GM12878 (cell line): ENCODE measurements around the gene CYB5R3. TPM values are rescaled to one million over a fixed set of nuclear protein-coding genes. Genes with fewer than 3 reads are reported as not detected.
A peak's percentile ranks its signal among the peaks of the same experiment; 100 is the strongest.

Source experiments
- ATAC-seq: fragments of 200-7000 bp; cut with Tn5 transposase; 3 replicates; pipeline ENCODE4 v1.9.1; 2020; ENCODE audit warnings: mild to moderate bottlenecking, moderate library complexity
- BruUV-seq: library from RNA; stranded (reverse); fragments of 400-500 nt; replicated peaks from 2 replicates; lab custom pipeline; 2021; lab: Mats Ljungman, UMichigan
- CTCF ChIA-PET: fragments of 300-600 bp; sonication (Branson Sonifier 250); formaldehyde crosslinking; extraction: SDS; loops from one replicate; lab custom pipeline; 2021; ENCODE audit warnings: inconsistent platforms; lab: Yijun Ruan, JAX
- POLR2A ChIA-PET: fragments of 350-600 bp; formaldehyde crosslinking; extraction: SDS; loops from one replicate; lab custom pipeline; 2021; ENCODE audit warnings: inconsistent platforms; lab: Charles Lee
- RAD21 ChIA-PET: fragments of 300-600 bp; sonication (Branson Sonifier 250); formaldehyde crosslinking; loops from one replicate; lab custom pipeline; 2023; ENCODE audit warnings: antibody characterized with exemption; ENCODE audit not compliant: unreplicated experiment; lab: Charles Lee
- SMC1A ChIA-PET: fragments of 300-600 bp; sonication (Branson Sonifier 250); formaldehyde crosslinking; loops from one replicate; lab custom pipeline; 2023; ENCODE audit not compliant: unreplicated experiment, uncharacterized antibody; lab: Charles Lee
- DNase-seq: peaks from one replicate; pipeline ENCODE4 v3.0.0-alpha.2; 2011; ENCODE audit warnings: low read depth, low spot score
- FAIRE-seq: peaks from 3 replicates; lab custom pipeline; 2011; peaks lifted over from hg19 to GRCh38; lab: Jason Lieb, UNC
- H2AFZ ChIP-seq: 2 replicates; pipeline ENCODE4 v1.6.0; 2011; ENCODE audit warnings: low read depth, low read length, control low read depth; ENCODE audit not compliant: control insufficient read depth
- H3K27ac ChIP-seq: 2 replicates; pipeline ENCODE4 v1.5.1; 2011; ENCODE audit warnings: control low read depth; ENCODE audit not compliant: control insufficient read depth, insufficient read depth
- H3K27me3 ChIP-seq, 2 experiments: replicated peaks in 1 of 2; 2 replicates each; pipeline versions ENCODE4 v1.6.0 to v1.6.1; 2011; ENCODE audit warnings: low read length in 1 of 2; ENCODE audit not compliant: control insufficient read depth in 2 of 2, insufficient read depth in 2 of 2
- H3K36me3 ChIP-seq, 2 experiments: 2 replicates each; pipeline ENCODE4 v1.5.1; 2011; ENCODE audit warnings: low read length in 1 of 2; ENCODE audit not compliant: control insufficient read depth in 2 of 2, insufficient read depth in 2 of 2
- H3K4me1 ChIP-seq: 2 replicates; pipeline ENCODE4 v1.6.1; 2011; ENCODE audit warnings: mild to moderate bottlenecking, low read length, moderate library complexity, mixed read lengths; ENCODE audit not compliant: control insufficient read depth, insufficient read depth
- H3K4me2 ChIP-seq: 2 replicates; pipeline ENCODE4 v1.6.0; 2011; ENCODE audit warnings: control low read depth; ENCODE audit not compliant: control insufficient read depth, insufficient read depth
- H3K4me3 ChIP-seq: fragments of 200-600 bp; sonication (generic); 2 replicates; pipeline ENCODE4 v1.5.1; 2016
- H3K79me2 ChIP-seq: 2 replicates; pipeline ENCODE4 v1.6.0; 2011; ENCODE audit warnings: low read length; ENCODE audit not compliant: control insufficient read depth, insufficient read depth
- H3K9ac ChIP-seq: 2 replicates; pipeline ENCODE4 v1.8.0; 2011; ENCODE audit warnings: low read length, control low read depth, mixed read lengths; ENCODE audit not compliant: control insufficient read depth, insufficient read depth
- H3K9me3 ChIP-seq: replicated peaks from 3 replicates; pipeline ENCODE4 v1.5.1; 2011; ENCODE audit warnings: mild to moderate bottlenecking, low read length; ENCODE audit not compliant: control insufficient read depth, insufficient read depth
- H4K20me1 ChIP-seq: 2 replicates; pipeline ENCODE4 v1.6.0; 2011; ENCODE audit not compliant: control insufficient read depth, insufficient read depth
- CEBPB ChIP-seq, 2 experiments: fragments of 150-350 bp in 1 of 2; IDR thresholded peaks; 2 replicates each; pipeline ENCODE4 v1.6.1; 2012 to 2014; ENCODE audit warnings: low read depth in 2 of 2, low read length in 2 of 2, borderline replicate concordance in 1 of 2, inconsistent platforms in 1 of 2
- CREM ChIP-seq: IDR thresholded peaks from 2 replicates; pipeline ENCODE4 v1.6.1; 2014; ENCODE audit warnings: antibody characterized with exemption, low read depth
- CTCF ChIP-seq, 3 experiments: IDR thresholded peaks in 2 of 3; conservative IDR thresholded peaks in 1 of 3; 2 replicates each; pipeline ENCODE4 v1.5.1; 2011; ENCODE audit warnings: low read depth in 3 of 3, low read length in 3 of 3, mild to moderate bottlenecking in 3 of 3, control low read depth in 2 of 3, moderate library complexity in 2 of 3, inconsistent platforms in 1 of 3, mixed read lengths in 1 of 3; ENCODE audit not compliant: control insufficient read depth in 2 of 3, insufficient read depth in 1 of 3; ENCODE audit errors: extremely low read depth in 1 of 3
- KAT2A ChIP-seq: conservative IDR thresholded peaks from 2 replicates; pipeline ENCODE4 v1.6.1; 2011; ENCODE audit warnings: low read depth, low read length; ENCODE audit not compliant: control insufficient read depth
- KDM1A ChIP-seq: fragments of 200-600 bp; sonication (generic); IDR thresholded peaks from 2 replicates; pipeline ENCODE4 v1.6.1; 2016; ENCODE audit warnings: borderline replicate concordance
- NFYA ChIP-seq: IDR thresholded peaks from 2 replicates; pipeline ENCODE4 v1.6.1; 2011; ENCODE audit warnings: low read depth, mild to moderate bottlenecking, low read length, improper control_type of control experiment, borderline replicate concordance
- PBX3 ChIP-seq: IDR thresholded peaks from 2 replicates; pipeline ENCODE4 v1.6.1; 2011; ENCODE audit warnings: mild to moderate bottlenecking, low read depth, low read length, moderate library complexity; ENCODE audit not compliant: insufficient replicate concordance
- POLR2A ChIP-seq: IDR thresholded peaks from 2 replicates; pipeline ENCODE4 v1.6.1; 2011; ENCODE audit warnings: low read depth, mild to moderate bottlenecking, low read length
- RUNX3 ChIP-seq: IDR thresholded peaks from 2 replicates; pipeline ENCODE4 v1.6.1; 2012; ENCODE audit warnings: low read length, inconsistent platforms
- SP1 ChIP-seq: IDR thresholded peaks from one replicate; pipeline ENCODE4 v1.6.1; 2011; ENCODE audit warnings: low read depth, low read length
- ZNF217 ChIP-seq: fragments of 450-650 bp; IDR thresholded peaks from 2 replicates; pipeline ENCODE4 v1.6.1; 2017; ENCODE audit warnings: antibody characterized with exemption, mild to moderate bottlenecking
- WGBS: methylation state at CpG from one replicate; pipeline ENCODE4 v1.1.6; 2016; ENCODE audit warnings: low lambda C conversion rate; ENCODE audit not compliant: insufficient replicate concordance, insufficient coverage; ENCODE audit errors: missing lambda C conversion rate; 5-methylcytosine and 5-hydroxymethylcytosine counted together
- in situ Hi-C: fragments of 300-500 bp; cut with MboI; formaldehyde crosslinking; loops from 9 replicates; pipeline ENCODE4 v1.14.3; 2018; ENCODE audit warnings: mixed read lengths
- intact Hi-C: fragments of 100-400 bp; cut with micrococcal nuclease; formaldehyde crosslinking; loops from one replicate; pipeline ENCODE4 v1.14.2; 2022; ENCODE audit not compliant: unreplicated experiment
- polyA plus RNA-seq, 11 experiments: library from polyadenylated mRNA; depleted of rRNA in 4 of 11; unstranded in 6 of 11; stranded (reverse) in 5 of 11; fragments of >200 nt; fragmentation: Nextera tagmentation in 4 of 11; fragmentation: Illumina TruSeq in 1 of 11; extraction: Ambion mirVana in 4 of 11; extraction: Trizol in 1 of 11; gene quantifications; 1 replicate in 1 of 11; 2 replicates in 10 of 11; pipeline versions ENCODE4 v1.2.1 to v1.2.3, GENCODE V29; 2011 to 2016; ENCODE audit warnings: inconsistent platforms in 2 of 11, missing spikeins in 2 of 11, low read depth in 1 of 11
- total RNA-seq, 4 experiments: library from RNA; depleted of rRNA in 3 of 4; stranded (reverse); fragments of >200 nt in 3 of 4; fragmentation: Illumina TruSeq in 1 of 4; extraction: Trizol in 1 of 4; gene quantifications; 2 replicates each; pipeline versions ENCODE4 v1.2.1 to v1.2.3, GENCODE V29; 2013 to 2021
- TF ChIP-seq, protein P1 (sequence below): fragments of 450-650 bp; IDR thresholded peaks from 2 replicates; pipeline ENCODE4 v1.6.1; 2016; ENCODE audit warnings: mild to moderate bottlenecking

The CYB5R3 gene
- total and polyA plus RNA-seq, 10 of the 15 experiments (the other 5 are each of a cell fraction or from before 2014, with no cell fraction given) = 2.0 to 119 (median 67.8) TPM

DNA sequence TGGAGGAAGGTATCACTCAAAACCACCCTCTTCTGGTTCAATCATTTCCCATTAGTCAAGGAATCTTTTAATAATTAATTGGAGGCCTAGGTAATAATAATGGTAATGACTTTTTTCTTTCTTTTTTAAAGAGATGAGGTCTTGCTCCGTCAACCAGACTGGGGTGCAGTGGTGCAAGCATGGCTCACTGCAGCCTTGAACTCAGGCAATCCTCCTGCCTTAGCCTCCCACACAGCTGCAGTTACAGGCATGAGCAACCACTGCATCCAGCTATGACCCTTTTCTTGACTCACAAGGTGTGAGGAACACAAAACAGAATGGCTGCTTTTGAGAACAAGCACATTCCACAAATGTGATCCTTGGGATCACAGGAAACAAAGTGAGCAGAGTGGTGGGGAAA lies 38.1 kb downstream of the CYB5R3 start (continued):
- TF ChIP-seq ZNF217 = no peak
- TF ChIP-seq NFYA = no peak
- TF ChIP-seq POLR2A = no peak
- TF ChIP-seq CEBPB (IDR thresholded peaks at IDR 0.05; ENCODE audit: borderline replicate concordance in 1 of 2, low read depth in 2 of 2, low read length in 2 of 2) = no peak
- TF ChIP-seq CREM = no peak
- TF ChIP-seq KDM1A = no peak
- TF ChIP-seq PBX3 = no peak
- no peak for TF ChIP-seq RUNX3
- TF ChIP-seq SP1 = no peak
- TF ChIP-seq KAT2A = no peak

- ChIA-PET CTCF (no interaction called here), SMC1A (no interaction called here), RAD21 (no interaction called here), POLR2A (interaction anchor here (0.6 kb wide), 1 partner anchor 45 kb away, joined by 8 read pairs; no protein-coding TSS in a partner anchor)
- no peak overlapping the region for H3K4me3 ChIP-seq
- TF ChIP-seq, protein P1, sequence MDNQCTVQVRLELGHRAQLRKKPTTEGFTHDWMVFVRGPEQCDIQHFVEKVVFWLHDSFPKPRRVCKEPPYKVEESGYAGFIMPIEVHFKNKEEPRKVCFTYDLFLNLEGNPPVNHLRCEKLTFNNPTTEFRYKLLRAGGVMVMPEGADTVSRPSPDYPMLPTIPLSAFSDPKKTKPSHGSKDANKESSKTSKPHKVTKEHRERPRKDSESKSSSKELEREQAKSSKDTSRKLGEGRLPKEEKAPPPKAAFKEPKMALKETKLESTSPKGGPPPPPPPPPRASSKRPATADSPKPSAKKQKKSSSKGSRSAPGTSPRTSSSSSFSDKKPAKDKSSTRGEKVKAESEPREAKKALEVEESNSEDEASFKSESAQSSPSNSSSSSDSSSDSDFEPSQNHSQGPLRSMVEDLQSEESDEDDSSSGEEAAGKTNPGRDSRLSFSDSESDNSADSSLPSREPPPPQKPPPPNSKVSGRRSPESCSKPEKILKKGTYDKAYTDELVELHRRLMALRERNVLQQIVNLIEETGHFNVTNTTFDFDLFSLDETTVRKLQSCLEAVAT = 0 out of 2 replicates have a peak, but pooled peaks have one; percentile 43
- TF ChIP-seq CTCF (IDR thresholded peaks at IDR 0.05 in 2 of 3, conservative IDR thresholded peaks at IDR 0.05 in 1 of 3; ENCODE audit: control insufficient read depth in 2 of 3, extremely low read depth in 1 of 3, insufficient read depth in 1 of 3, low read depth in 3 of 3, low read length in 3 of 3) = no peak
- no peak overlapping the region for H2AFZ ChIP-seq
- peaks cover 6 to 12% of the 10 kb centered on the region in 2 experiments; a peak in 3 of 4 replicates for H3K36me3 ChIP-seq
- no peak overlapping the region for H3K4me2 ChIP-seq
- no peak for FAIRE-seq
- no peak for DNase-seq
- intact Hi-C loops = loop anchor here (5.0 to 10.0 kb wide), 4 partner anchors 83 to 515 kb away; partner anchors contain the start of genes NDUFA6 and TTLL1
- peaks cover 73% of the 10 kb centered on the region for H3K79me2 ChIP-seq
- in situ Hi-C loops = no loop called here
- no peak overlapping the region for H3K9ac ChIP-seq
- no peak for ATAC-seq
- no TSS peak for BruUV-seq
- no peak overlapping the region for H3K27ac ChIP-seq
- no peaks in the 10 kb centered on the region for H3K27me3 ChIP-seq
- peaks cover 11% of the 10 kb centered on the region for H3K4me1 ChIP-seq
- H3K9me3 ChIP-seq = no peaks in the 10 kb centered on the region
- WGBS = 78% methylated on average over 5 of the region's 5 CpGs
- peaks cover 14% of the 10 kb centered on the region; the same call in 1 of the 2 replicates for H4K20me1 ChIP-seq
These were observed 39.0 kb downstream of the CYB5R3 start for GRCh38 chr22:42610186-42610585.
